RWPE2 (cell line): ENCODE measurements around the gene TAF15.
A peak's percentile ranks its signal among the peaks of the same experiment; 100 is the strongest.

Source experiments
- ATAC-seq: fragments of 200-7000 bp; cut with Tn5 transposase; 3 replicates; pipeline ENCODE4 v1.9.1; 2021; ENCODE audit warnings: low read depth
- DNase-seq: peaks from one replicate; pipeline ENCODE4 v3.0.0-alpha.2; 2020; ENCODE audit warnings: low spot score
- H3K27ac ChIP-seq: fragments of 450-650 bp; 2 replicates; pipeline ENCODE4 v1.5.1; 2017; ENCODE audit warnings: mild to moderate bottlenecking; ENCODE audit not compliant: poor library complexity, severe bottlenecking
- H3K27me3 ChIP-seq: fragments of 250-450 bp; sonication (Bioruptor Pico); 2 replicates; pipeline ENCODE4 v1.5.1; 2021; ENCODE audit warnings: mild to moderate bottlenecking, moderate library complexity; ENCODE audit not compliant: insufficient read depth, poor library complexity, severe bottlenecking
- H3K36me3 ChIP-seq: fragments of 250-450 bp; sonication (Bioruptor Pico); 2 replicates; pipeline ENCODE4 v1.5.1; 2020; ENCODE audit warnings: low read depth, mild to moderate bottlenecking, moderate library complexity
- H3K4me1 ChIP-seq: fragments of 250-450 bp; sonication (Bioruptor Pico); 2 replicates; pipeline ENCODE4 v1.5.1; 2021; ENCODE audit warnings: mild to moderate bottlenecking, moderate library complexity; ENCODE audit not compliant: insufficient read depth, poor library complexity, severe bottlenecking
- H3K4me3 ChIP-seq: fragments of 250-450 bp; sonication (Bioruptor Pico); 2 replicates; pipeline ENCODE4 v1.5.1; 2021; ENCODE audit warnings: mild to moderate bottlenecking, moderate library complexity; ENCODE audit not compliant: severe bottlenecking
- H3K9me3 ChIP-seq: fragments of 250-450 bp; sonication (Bioruptor Pico); 2 replicates; pipeline ENCODE4 v1.5.1; 2021; ENCODE audit warnings: mild to moderate bottlenecking, moderate library complexity; ENCODE audit not compliant: severe bottlenecking
- TF ChIP-seq, protein P1 (sequence below): fragments of 450-650 bp; IDR thresholded peaks from one replicate; pipeline ENCODE4 v1.5.1; 2017; ENCODE audit warnings: mild to moderate bottlenecking, moderate library complexity; ENCODE audit not compliant: poor library complexity, severe bottlenecking

TAF15 gene

DNA sequence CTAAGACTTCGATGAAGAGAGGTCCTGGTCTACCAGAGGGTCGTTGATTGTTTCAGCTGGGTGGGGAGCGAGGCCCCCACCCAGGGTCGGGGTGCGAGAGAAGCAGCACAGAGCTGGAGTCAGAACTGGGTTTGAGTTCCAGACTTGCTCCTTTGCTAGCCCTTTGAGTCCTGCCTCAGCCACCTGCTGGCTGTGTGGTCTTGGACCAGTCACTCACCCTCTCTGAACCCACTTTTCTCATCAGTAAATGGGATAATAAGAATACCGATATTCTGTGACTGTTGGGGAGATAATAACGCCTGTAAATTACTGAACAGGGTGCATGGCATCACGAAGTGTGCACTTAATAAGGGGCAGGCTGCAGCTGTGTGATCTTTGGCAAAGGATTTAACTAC lies 13.4 kb upstream of the TAF15 start:
- ATAC-seq (no peak), DNase-seq (no peak)
- Histone ChIP-seq H3K4me1 (peaks cover 28% of the 10 kb centered on the region), H3K27ac (peak overlapping the region; percentile 30), H3K9me3 (no peaks in the 10 kb centered on the region), H3K27me3 (no peaks in the 10 kb centered on the region), H3K4me3 (peak overlapping the region; percentile 45), H3K36me3 (no peaks in the 10 kb centered on the region)
- TF ChIP-seq, protein P1, sequence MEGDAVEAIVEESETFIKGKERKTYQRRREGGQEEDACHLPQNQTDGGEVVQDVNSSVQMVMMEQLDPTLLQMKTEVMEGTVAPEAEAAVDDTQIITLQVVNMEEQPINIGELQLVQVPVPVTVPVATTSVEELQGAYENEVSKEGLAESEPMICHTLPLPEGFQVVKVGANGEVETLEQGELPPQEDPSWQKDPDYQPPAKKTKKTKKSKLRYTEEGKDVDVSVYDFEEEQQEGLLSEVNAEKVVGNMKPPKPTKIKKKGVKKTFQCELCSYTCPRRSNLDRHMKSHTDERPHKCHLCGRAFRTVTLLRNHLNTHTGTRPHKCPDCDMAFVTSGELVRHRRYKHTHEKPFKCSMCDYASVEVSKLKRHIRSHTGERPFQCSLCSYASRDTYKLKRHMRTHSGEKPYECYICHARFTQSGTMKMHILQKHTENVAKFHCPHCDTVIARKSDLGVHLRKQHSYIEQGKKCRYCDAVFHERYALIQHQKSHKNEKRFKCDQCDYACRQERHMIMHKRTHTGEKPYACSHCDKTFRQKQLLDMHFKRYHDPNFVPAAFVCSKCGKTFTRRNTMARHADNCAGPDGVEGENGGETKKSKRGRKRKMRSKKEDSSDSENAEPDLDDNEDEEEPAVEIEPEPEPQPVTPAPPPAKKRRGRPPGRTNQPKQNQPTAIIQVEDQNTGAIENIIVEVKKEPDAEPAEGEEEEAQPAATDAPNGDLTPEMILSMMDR: no peak

DNA sequence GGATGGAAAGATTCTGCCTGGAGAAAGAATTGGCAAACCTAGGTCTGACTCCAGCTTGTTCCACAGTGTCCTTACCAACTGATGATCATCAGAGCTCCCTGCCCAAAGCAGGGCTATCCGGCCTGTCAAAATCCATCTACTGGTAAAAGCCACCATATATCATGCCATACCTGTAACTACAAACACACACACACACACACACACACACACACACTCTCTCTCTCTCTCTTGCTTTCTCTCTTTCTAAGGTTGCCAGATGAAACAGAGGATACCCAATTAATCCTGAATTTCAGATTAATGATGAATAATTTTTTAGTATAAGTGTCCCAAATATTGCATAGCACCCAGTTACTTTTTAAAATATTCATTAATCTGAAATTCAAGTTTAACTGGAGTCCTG lies 12.3 kb upstream of the TAF15 start:
- TF ChIP-seq, protein P1: no peak
- no peaks in the 10 kb centered on the region for H3K27me3 ChIP-seq
- no peaks in the 10 kb centered on the region for H3K36me3 ChIP-seq
- H3K27ac ChIP-seq: no peak overlapping the region
- ATAC-seq: no peak
- H3K4me1 ChIP-seq: peaks cover 19% of the 10 kb centered on the region
- DNase-seq: no peak
- no peaks in the 10 kb centered on the region for H3K9me3 ChIP-seq
- no peak overlapping the region for H3K4me3 ChIP-seq

- ATAC-seq: no peak
- no peak overlapping the region for H3K4me3 ChIP-seq
- H3K27me3 ChIP-seq: no peaks in the 10 kb centered on the region
- DNase-seq: no peak
- H3K36me3 ChIP-seq: no peaks in the 10 kb centered on the region
- peaks cover 19% of the 10 kb centered on the region for H3K4me1 ChIP-seq
- TF ChIP-seq, protein P1: no peak
- H3K9me3 ChIP-seq: no peaks in the 10 kb centered on the region
- H3K27ac ChIP-seq: no peak overlapping the region
Observed at GRCh38 chr17:35797370-35797769, 11.9 kb upstream of the TAF15 start.

DNA sequence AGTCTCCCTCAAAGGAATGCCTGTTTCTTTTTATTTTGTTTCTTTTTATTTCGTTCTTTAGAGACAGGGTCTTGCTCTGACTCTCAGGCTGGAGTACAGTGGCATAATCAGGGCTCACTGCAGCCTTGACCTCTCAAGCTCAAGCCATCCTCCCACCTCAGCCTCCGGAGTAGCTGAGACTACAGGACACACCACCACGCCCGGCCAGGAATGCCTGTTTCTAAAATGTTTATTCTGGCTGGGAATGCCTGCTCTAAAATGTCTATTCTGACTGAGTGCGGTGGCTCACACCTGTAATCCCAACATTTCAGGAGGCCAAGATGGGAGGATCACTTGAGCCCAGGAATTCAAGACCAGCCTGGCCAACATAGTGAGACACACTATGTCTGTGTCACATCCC lies 11.4 kb upstream of the TAF15 start:
- no peak for ATAC-seq
- no peak for DNase-seq
- H3K4me1 ChIP-seq: peaks cover 16% of the 10 kb centered on the region
- H3K36me3 ChIP-seq: no peaks in the 10 kb centered on the region
- TF ChIP-seq, protein P1: no peak
- no peaks in the 10 kb centered on the region for H3K9me3 ChIP-seq
- H3K4me3 ChIP-seq: no peak overlapping the region
- no peaks in the 10 kb centered on the region for H3K27me3 ChIP-seq
- no peak overlapping the region for H3K27ac ChIP-seq

DNA sequence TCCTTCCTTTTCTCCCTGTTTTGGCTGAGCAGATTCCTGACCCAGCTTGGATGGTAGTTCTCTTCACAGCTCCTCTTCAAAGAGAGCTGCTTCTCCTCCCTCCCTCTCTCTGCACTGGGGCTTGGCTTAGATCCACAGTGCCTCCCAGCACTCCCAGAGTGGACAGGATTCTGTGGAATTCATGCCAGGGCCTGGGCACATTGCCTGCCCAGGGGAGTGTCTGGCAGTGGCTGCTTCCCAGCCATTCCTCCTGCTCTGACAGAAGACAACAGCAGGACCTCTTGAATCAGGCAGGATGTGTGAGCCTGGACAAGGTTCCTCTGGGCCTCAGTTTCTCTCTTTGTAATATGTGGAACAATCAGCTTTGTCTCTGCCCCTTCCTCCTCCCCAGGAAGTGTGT lies 9.3 kb upstream of the TAF15 start:
- peak; percentile 74 for DNase-seq
- Histone ChIP-seq H3K4me3 (no peak overlapping the region), H3K4me1 (peaks cover 16% of the 10 kb centered on the region), H3K9me3 (no peaks in the 10 kb centered on the region), H3K27ac (peak overlapping the region; percentile 1), H3K36me3 (no peaks in the 10 kb centered on the region), H3K27me3 (no peaks in the 10 kb centered on the region)
- TF ChIP-seq, protein P1: no peak
- peak; percentile 40 for ATAC-seq
